Neural progenitor cell (in vitro differentiated cells): ENCODE measurements around the gene C11orf86.

Experiments used
- EZH2 ChIP-seq: fragments of 200-600 bp; sonication (generic); IDR thresholded peaks from 2 replicates; pipeline ENCODE4 v1.6.1; 2017; ENCODE audit warnings: antibody characterized with exemption, mild to moderate bottlenecking, moderate library complexity
- TF ChIP-seq, protein P1 (sequence below): fragments of 200-600 bp; sonication (generic); IDR thresholded peaks from 2 replicates; pipeline ENCODE4 v1.5.1; 2017; ENCODE audit warnings: antibody characterized with exemption, mild to moderate bottlenecking

- TF ChIP-seq, protein P1, sequence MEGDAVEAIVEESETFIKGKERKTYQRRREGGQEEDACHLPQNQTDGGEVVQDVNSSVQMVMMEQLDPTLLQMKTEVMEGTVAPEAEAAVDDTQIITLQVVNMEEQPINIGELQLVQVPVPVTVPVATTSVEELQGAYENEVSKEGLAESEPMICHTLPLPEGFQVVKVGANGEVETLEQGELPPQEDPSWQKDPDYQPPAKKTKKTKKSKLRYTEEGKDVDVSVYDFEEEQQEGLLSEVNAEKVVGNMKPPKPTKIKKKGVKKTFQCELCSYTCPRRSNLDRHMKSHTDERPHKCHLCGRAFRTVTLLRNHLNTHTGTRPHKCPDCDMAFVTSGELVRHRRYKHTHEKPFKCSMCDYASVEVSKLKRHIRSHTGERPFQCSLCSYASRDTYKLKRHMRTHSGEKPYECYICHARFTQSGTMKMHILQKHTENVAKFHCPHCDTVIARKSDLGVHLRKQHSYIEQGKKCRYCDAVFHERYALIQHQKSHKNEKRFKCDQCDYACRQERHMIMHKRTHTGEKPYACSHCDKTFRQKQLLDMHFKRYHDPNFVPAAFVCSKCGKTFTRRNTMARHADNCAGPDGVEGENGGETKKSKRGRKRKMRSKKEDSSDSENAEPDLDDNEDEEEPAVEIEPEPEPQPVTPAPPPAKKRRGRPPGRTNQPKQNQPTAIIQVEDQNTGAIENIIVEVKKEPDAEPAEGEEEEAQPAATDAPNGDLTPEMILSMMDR: no peak
- no peak for TF ChIP-seq EZH2
Measured at GRCh38 chr11:67013511-67014045, 38.5 kb downstream of the C11orf86 start.
